ENCODE measurements around the gene NDC80. TPM values are rescaled to one million over a fixed set of nuclear protein-coding genes. Genes with fewer than 3 reads are reported as not detected.

The NDC80 gene
- total RNA-seq, 1 experiment from 2014 or later = 89.2 TPM

GRCh38 chr18:2538236-2538635 lies 33.1 kb upstream of the NDC80 start:
- Histone ChIP-seq H3K79me2 (ENCODE audit: low read depth) (no peaks in the 10 kb centered on the region), H3K4me2 (no peak overlapping the region), H3K9me3 (ENCODE audit: insufficient read depth, low read depth) (no peaks in the 10 kb centered on the region), H3K9me2 (ENCODE audit: insufficient read depth) (no peaks in the 10 kb centered on the region), H3K27me3 (ENCODE audit: insufficient read depth, low read depth) (no peaks in the 10 kb centered on the region), H3F3A (ENCODE audit: insufficient read depth, low read depth) (no peaks in the 10 kb centered on the region), H2AFZ (no peak overlapping the region), H3K36me3 (ENCODE audit: low read depth) (peaks cover 21% of the 10 kb centered on the region), H4K20me1 (ENCODE audit: insufficient read depth) (no peaks in the 10 kb centered on the region), H3K4me1 (replicated peaks; ENCODE audit: insufficient read depth) (peaks cover 6% of the 10 kb centered on the region; the same call in 1 of the 2 replicates), H3K27ac (no peak overlapping the region), H3K4me3 (no peak overlapping the region)
- no TSS peak for BruUV-seq (replicated peaks)
- DNase-seq = no peak
- TF ChIP-seq EZH2 (IDR thresholded peaks at IDR 0.05; ENCODE audit: low read depth) (no peak), CTCF (conservative IDR thresholded peaks at IDR 0.05) (no peak)
- ChIA-PET CTCF (no interaction called here), POLR2A (ENCODE audit: unreplicated experiment) (no interaction called here)
- intact Hi-C loops (cut with micrococcal nuclease; ENCODE audit: unreplicated experiment) = no loop called here

- ChIA-PET CTCF (no interaction called here), POLR2A (ENCODE audit: unreplicated experiment) (no interaction called here)
- H3K4me1 ChIP-seq (replicated peaks; ENCODE audit: insufficient read depth) = peaks cover 6% of the 10 kb centered on the region; the same call in 1 of the 2 replicates
- H3K79me2 ChIP-seq (ENCODE audit: low read depth) = no peaks in the 10 kb centered on the region
- H2AFZ ChIP-seq = no peak overlapping the region
- no peaks in the 10 kb centered on the region for H3K27me3 ChIP-seq (ENCODE audit: insufficient read depth, low read depth)
- intact Hi-C loops (cut with micrococcal nuclease; ENCODE audit: unreplicated experiment) = no loop called here
- no peaks in the 10 kb centered on the region for H3K9me2 ChIP-seq (ENCODE audit: insufficient read depth)
- no peak for DNase-seq
- H3K36me3 ChIP-seq (ENCODE audit: low read depth) = peaks cover 21% of the 10 kb centered on the region
- H3K4me3 ChIP-seq = no peak overlapping the region
- H4K20me1 ChIP-seq (ENCODE audit: insufficient read depth) = no peaks in the 10 kb centered on the region
- no TSS peak for BruUV-seq (replicated peaks)
- no peaks in the 10 kb centered on the region for H3K9me3 ChIP-seq (ENCODE audit: insufficient read depth, low read depth)
- H3F3A ChIP-seq (ENCODE audit: insufficient read depth, low read depth) = no peaks in the 10 kb centered on the region
- no peak overlapping the region for H3K27ac ChIP-seq
- no peak for TF ChIP-seq EZH2 (IDR thresholded peaks at IDR 0.05; ENCODE audit: low read depth)
- TF ChIP-seq CTCF (conservative IDR thresholded peaks at IDR 0.05) = no peak
- no peak overlapping the region for H3K4me2 ChIP-seq
Measured at GRCh38 chr18:2538844-2539243, 32.5 kb upstream of the NDC80 start.

- Histone ChIP-seq H3K36me3 (ENCODE audit: low read depth) (peaks cover 21% of the 10 kb centered on the region), H2AFZ (no peak overlapping the region), H3K9me2 (ENCODE audit: insufficient read depth) (no peaks in the 10 kb centered on the region), H3K79me2 (ENCODE audit: low read depth) (no peaks in the 10 kb centered on the region), H3K27me3 (ENCODE audit: insufficient read depth, low read depth) (no peaks in the 10 kb centered on the region), H3F3A (ENCODE audit: insufficient read depth, low read depth) (no peaks in the 10 kb centered on the region), H3K4me1 (replicated peaks; ENCODE audit: insufficient read depth) (peaks cover 6% of the 10 kb centered on the region; the same call in 1 of the 2 replicates), H3K4me2 (no peak overlapping the region), H3K27ac (no peak overlapping the region), H3K9me3 (ENCODE audit: insufficient read depth, low read depth) (no peaks in the 10 kb centered on the region), H4K20me1 (ENCODE audit: insufficient read depth) (no peaks in the 10 kb centered on the region), H3K4me3 (no peak overlapping the region)
- no peak for TF ChIP-seq EZH2 (IDR thresholded peaks at IDR 0.05; ENCODE audit: low read depth)
- no peak for TF ChIP-seq CTCF (conservative IDR thresholded peaks at IDR 0.05)
- intact Hi-C loops (cut with micrococcal nuclease; ENCODE audit: unreplicated experiment) = loop anchor here (5.0 kb wide), 3 partner anchors 368 to 878 kb away; no protein-coding TSS in a partner anchor
- POLR2A ChIA-PET (ENCODE audit: unreplicated experiment) = no interaction called here
- CTCF ChIA-PET = interaction anchor here (0.8 to 1.8 kb wide), 2 partner anchors 317 to 955 kb away, joined by 3 to 6 read pairs; no protein-coding TSS in a partner anchor
- no TSS peak for BruUV-seq (replicated peaks)
- DNase-seq = no peak
Measured at GRCh38 chr18:2540575-2540974, 30.8 kb upstream of the NDC80 start.

Data from PC-9 (cell line).